SK-N-SH (cell line): ENCODE measurements around the gene AFAP1L2. TPM values are rescaled to one million over a fixed set of nuclear protein-coding genes. Genes with fewer than 3 reads are reported as not detected.

Experiments
- CTCF ChIA-PET: fragments of 300-600, 350-600 bp; formaldehyde crosslinking; extraction: SDS; loops from one replicate; lab custom pipeline; 2021; lab: Yijun Ruan, JAX
- POLR2A ChIA-PET: fragments of 350-600 bp; sonication (Branson Sonifier 250); formaldehyde crosslinking; extraction: SDS; loops from one replicate; lab custom pipeline; 2020; ENCODE audit warnings: antibody characterized with exemption, inconsistent platforms; lab: Yijun Ruan, JAX
- DNase-seq: peaks from one replicate; pipeline ENCODE4 v3.0.0; 2012
- H2AFZ ChIP-seq: fragments of 200-600 bp; sonication (generic); 2 replicates; pipeline ENCODE4 v1.8.1; 2016; ENCODE audit warnings: antibody characterized with exemption, mild to moderate bottlenecking, low read depth
- H3F3A ChIP-seq: fragments of 200-600 bp; sonication (generic); replicated peaks from 2 replicates; pipeline ENCODE3; 2016; ENCODE audit warnings: antibody characterized with exemption, mild to moderate bottlenecking; ENCODE audit not compliant: insufficient read depth
- H3K27ac ChIP-seq, 2 experiments: fragments of 200-500 bp in 1 of 2; fragments of 200-600 bp in 1 of 2; sonication (Bioruptor generic) in 1 of 2; sonication (generic), shearing (Covaris generic) in 1 of 2; 2 replicates each; pipeline versions ENCODE4 v1.5.1 to v1.6.1; 2014 to 2016; ENCODE audit warnings: low read depth in 2 of 2, inconsistent platforms in 1 of 2, low read length in 1 of 2, mild to moderate bottlenecking in 1 of 2, mixed read lengths in 1 of 2
- H3K27me3 ChIP-seq: fragments of 200-600 bp; sonication (generic), shearing (Covaris generic); 2 replicates; pipeline ENCODE4 v1.6.1; 2016; ENCODE audit warnings: mixed run types; ENCODE audit not compliant: insufficient read depth
- H3K36me3 ChIP-seq, 2 experiments: fragments of 200-500 bp in 1 of 2; fragments of 200-600 bp in 1 of 2; sonication (Bioruptor generic) in 1 of 2; sonication (generic) in 1 of 2; replicated peaks in 1 of 2; 2 replicates each; pipeline versions ENCODE3 to v1.5.1; 2014 to 2016; ENCODE audit warnings: low read length in 1 of 2, mild to moderate bottlenecking in 1 of 2; ENCODE audit not compliant: insufficient read depth in 2 of 2, control insufficient read depth in 1 of 2
- H3K4me1 ChIP-seq, 2 experiments: fragments of 200-500 bp in 1 of 2; fragments of 200-600 bp in 1 of 2; sonication (Bioruptor generic) in 1 of 2; sonication (generic), shearing (Covaris generic) in 1 of 2; 2 replicates each; pipeline versions ENCODE4 v1.5.1 to v1.6.1; 2014 to 2016; ENCODE audit warnings: low read depth in 1 of 2, low read length in 1 of 2, mixed run types in 1 of 2; ENCODE audit not compliant: insufficient read depth in 2 of 2, control insufficient read depth in 1 of 2
- H3K4me2 ChIP-seq: fragments of 200-600 bp; sonication (generic), shearing (Covaris generic); 2 replicates; pipeline ENCODE4 v1.6.1; 2017; ENCODE audit warnings: mixed run types
- H3K4me3 ChIP-seq, 2 experiments: fragments of 200-500 bp in 1 of 2; fragments of 200-600 bp in 1 of 2; sonication (Bioruptor generic) in 1 of 2; sonication (generic), shearing (Covaris generic) in 1 of 2; 2 replicates each; pipeline versions ENCODE4 v1.5.1 to v1.8.1; 2014 to 2016; ENCODE audit warnings: low read depth in 2 of 2, inconsistent platforms in 1 of 2, low read length in 1 of 2, mild to moderate bottlenecking in 1 of 2, mixed read lengths in 1 of 2, moderate library complexity in 1 of 2
- H3K79me2 ChIP-seq: fragments of 200-600 bp; sonication (generic); 2 replicates; pipeline ENCODE4 v1.8.1; 2017; ENCODE audit warnings: mild to moderate bottlenecking; ENCODE audit not compliant: insufficient read depth
- H3K9ac ChIP-seq: fragments of 200-600 bp; sonication (generic); 2 replicates; pipeline ENCODE4 v1.6.1; 2017; ENCODE audit warnings: mixed run types
- H3K9me2 ChIP-seq: fragments of 200-600 bp; sonication (generic); 2 replicates; pipeline ENCODE4 v1.6.1; 2017; ENCODE audit warnings: mixed run types
- H3K9me3 ChIP-seq: fragments of 200-600 bp; sonication (generic); 2 replicates; pipeline ENCODE4 v1.6.1; 2017; ENCODE audit warnings: mixed run types, mild to moderate bottlenecking, moderate library complexity
- H4K20me1 ChIP-seq: fragments of 200-600 bp; sonication (generic); 2 replicates; pipeline ENCODE4 v1.6.1; 2017; ENCODE audit warnings: mild to moderate bottlenecking, mixed run types; ENCODE audit not compliant: insufficient read depth
- CTCF ChIP-seq: fragments of 200-600 bp; sonication (generic); IDR thresholded peaks from 2 replicates; pipeline ENCODE4 v1.6.1; 2017; ENCODE audit warnings: antibody characterized with exemption, mild to moderate bottlenecking, moderate library complexity
- FOXJ3 ChIP-seq: sonication (generic); formaldehyde crosslinking; IDR thresholded peaks from 2 replicates; pipeline ENCODE4 v1.5.1; 2020; ENCODE audit warnings: mild to moderate bottlenecking, missing genetic modification reagents
- FOXM1 ChIP-seq: IDR thresholded peaks from 2 replicates; pipeline ENCODE4 v1.4.0; 2012; ENCODE audit warnings: low read depth, mild to moderate bottlenecking
- GABPA ChIP-seq: IDR thresholded peaks from 2 replicates; pipeline ENCODE4 v1.4.0; 2012; ENCODE audit warnings: low read depth, mild to moderate bottlenecking
- GATA2 ChIP-seq: sonication (generic); formaldehyde crosslinking; IDR thresholded peaks from 2 replicates; pipeline ENCODE4 v1.5.0; 2020; ENCODE audit warnings: mild to moderate bottlenecking, missing genetic modification reagents
- IRF3 ChIP-seq: fragments of 150-350 bp; IDR thresholded peaks from 2 replicates; pipeline ENCODE4 v1.6.1; 2016; ENCODE audit warnings: mild to moderate bottlenecking, low read depth, low read length
- NRF1 ChIP-seq: IDR thresholded peaks from 2 replicates; pipeline ENCODE4 v1.6.1; 2012; ENCODE audit warnings: low read depth, mild to moderate bottlenecking, low read length
- RAD21 ChIP-seq: IDR thresholded peaks from 2 replicates; pipeline ENCODE4 v1.6.1; 2012; ENCODE audit warnings: mild to moderate bottlenecking, low read length
- RCOR1 ChIP-seq: fragments of 150-350 bp; IDR thresholded peaks from 2 replicates; pipeline ENCODE4 v1.6.1; 2017; ENCODE audit warnings: antibody characterized with exemption, low read length
- RFX5 ChIP-seq: IDR thresholded peaks from 2 replicates; pipeline ENCODE4 v1.6.1; 2012; ENCODE audit warnings: mild to moderate bottlenecking, improper control_type of control experiment, low read length
- TAF1 ChIP-seq: IDR thresholded peaks from 2 replicates; pipeline ENCODE4 v1.6.1; 2012; ENCODE audit warnings: low read depth, mild to moderate bottlenecking, low read length, moderate library complexity, borderline replicate concordance
- USF1 ChIP-seq: IDR thresholded peaks from 2 replicates; pipeline ENCODE4 v1.4.0; 2012; ENCODE audit warnings: low read depth, borderline replicate concordance
- WGBS: methylation state at CpG from one replicate; pipeline ENCODE4 v1.1.6; 2017; ENCODE audit warnings: low lambda C conversion rate; 5-methylcytosine and 5-hydroxymethylcytosine counted together
- polyA plus RNA-seq, 3 experiments: library from polyadenylated mRNA; depleted of rRNA; stranded (reverse); fragments of >200 nt; gene quantifications; 2 replicates each; pipeline ENCODE4 v1.2.3, GENCODE V29; 2012
- TF ChIP-seq, protein P1 (sequence below): IDR thresholded peaks from 2 replicates; pipeline ENCODE4 v1.4.0; 2012; ENCODE audit warnings: low read depth, borderline replicate concordance
- TF ChIP-seq, protein P2 (sequence below): IDR thresholded peaks from 2 replicates; pipeline ENCODE4 v1.6.1; 2012; ENCODE audit warnings: mild to moderate bottlenecking, low read depth, low read length, moderate library complexity

Gene AFAP1L2
- polyA plus RNA-seq, 1 of the 3 experiments (the other 2 are of a cell fraction) = 0.54 TPM

DNA sequence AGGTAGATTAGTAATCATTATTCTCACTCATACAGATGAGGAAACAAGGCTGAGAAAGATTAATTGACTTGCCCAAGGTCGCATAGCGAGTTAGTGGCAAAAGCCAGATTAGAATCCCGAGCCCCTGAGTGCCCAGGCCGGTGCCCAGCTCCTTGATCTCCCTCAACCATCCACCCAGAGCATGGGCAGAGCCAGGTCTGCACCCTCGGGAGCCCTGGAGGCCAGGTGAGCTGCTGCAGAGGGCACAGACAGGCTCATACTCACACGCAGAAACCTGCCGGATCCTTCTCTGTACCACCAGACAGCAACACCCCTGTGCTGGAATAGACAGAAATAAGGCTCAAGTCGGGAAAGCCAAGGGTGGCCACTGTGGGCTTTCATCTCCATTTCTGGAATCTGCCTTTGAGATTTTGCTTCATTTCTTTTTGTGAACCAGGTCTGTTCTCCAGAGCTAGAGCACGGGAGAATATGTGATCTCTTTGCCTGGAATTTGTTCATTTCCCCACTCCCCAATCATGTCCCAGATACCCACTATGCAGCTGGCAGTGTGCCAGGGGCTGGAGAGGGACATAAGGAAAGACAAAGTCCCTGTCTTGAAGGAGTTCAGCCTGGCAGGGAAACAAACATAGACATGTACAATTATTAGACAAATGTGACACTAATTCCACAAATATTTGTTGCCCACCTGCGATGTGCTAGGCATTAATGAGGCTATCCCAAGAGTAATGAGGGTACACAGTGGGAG lies 5.5 kb downstream of the AFAP1L2 start:
- Histone ChIP-seq H3K79me2 (no peaks in the 10 kb centered on the region), H4K20me1 (no peaks in the 10 kb centered on the region), H3K9ac (no peak overlapping the region), H3K36me3 (no peaks in the 10 kb centered on the region), H3K9me3 (no peaks in the 10 kb centered on the region), H3K27me3 (peaks cover 42% of the 10 kb centered on the region; the same call in 1 of the 2 replicates), H3F3A (no peaks in the 10 kb centered on the region), H2AFZ (no peak overlapping the region), H3K4me2 (no peak overlapping the region), H3K4me3 (no peak overlapping the region), H3K4me1 (peaks cover 0 to 2% of the 10 kb centered on the region in 2 experiments; a peak in 1 of 4 replicates), H3K9me2 (no peaks in the 10 kb centered on the region), H3K27ac (no peak overlapping the region)
- POLR2A ChIA-PET = no interaction called here
- DNase-seq = no peak
- 83% methylated on average over 7 of the region's 10 CpGs for WGBS
- TF ChIP-seq GABPA (no peak), TAF1 (no peak), RFX5 (no peak), IRF3 (no peak)
- TF ChIP-seq, protein P1, sequence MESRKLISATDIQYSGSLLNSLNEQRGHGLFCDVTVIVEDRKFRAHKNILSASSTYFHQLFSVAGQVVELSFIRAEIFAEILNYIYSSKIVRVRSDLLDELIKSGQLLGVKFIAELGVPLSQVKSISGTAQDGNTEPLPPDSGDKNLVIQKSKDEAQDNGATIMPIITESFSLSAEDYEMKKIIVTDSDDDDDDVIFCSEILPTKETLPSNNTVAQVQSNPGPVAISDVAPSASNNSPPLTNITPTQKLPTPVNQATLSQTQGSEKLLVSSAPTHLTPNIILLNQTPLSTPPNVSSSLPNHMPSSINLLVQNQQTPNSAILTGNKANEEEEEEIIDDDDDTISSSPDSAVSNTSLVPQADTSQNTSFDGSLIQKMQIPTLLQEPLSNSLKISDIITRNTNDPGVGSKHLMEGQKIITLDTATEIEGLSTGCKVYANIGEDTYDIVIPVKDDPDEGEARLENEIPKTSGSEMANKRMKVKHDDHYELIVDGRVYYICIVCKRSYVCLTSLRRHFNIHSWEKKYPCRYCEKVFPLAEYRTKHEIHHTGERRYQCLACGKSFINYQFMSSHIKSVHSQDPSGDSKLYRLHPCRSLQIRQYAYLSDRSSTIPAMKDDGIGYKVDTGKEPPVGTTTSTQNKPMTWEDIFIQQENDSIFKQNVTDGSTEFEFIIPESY = no peak
- CTCF ChIA-PET = interaction anchor here (0.8 to 2.7 kb wide), 4 partner anchors 20 to 95 kb away, joined by 3 to 15 read pairs (median 3); no protein-coding TSS in a partner anchor

- Histone ChIP-seq H3K9ac (no peak overlapping the region), H3K36me3 (no peaks in the 10 kb centered on the region), H3K9me3 (no peaks in the 10 kb centered on the region), H3K27me3 (peaks cover 32% of the 10 kb centered on the region; the same call in 1 of the 2 replicates), H3K79me2 (no peaks in the 10 kb centered on the region), H3F3A (no peaks in the 10 kb centered on the region), H3K4me3 (no peak overlapping the region), H3K27ac (no peak overlapping the region), H3K9me2 (no peaks in the 10 kb centered on the region), H3K4me1 (no peaks in the 10 kb centered on the region; a peak in 1 of 4 replicates), H3K4me2 (no peak overlapping the region), H2AFZ (no peak overlapping the region), H4K20me1 (no peaks in the 10 kb centered on the region)
- DNase-seq = no peak
- ChIA-PET CTCF (interaction anchor here (1.2 to 2.7 kb wide), 4 partner anchors 10 to 93 kb away, joined by 3 to 15 read pairs (median 4); no protein-coding TSS in a partner anchor), POLR2A (no interaction called here)
- 86% methylated on average over 6 of the region's 6 CpGs for WGBS
- TF ChIP-seq CTCF = no peak
- TF ChIP-seq RCOR1 = no peak
- TF ChIP-seq FOXJ3 (CRISPR knock-in tag) = no peak
- TF ChIP-seq NRF1 = no peak
- TF ChIP-seq FOXM1 = no peak
- TF ChIP-seq RAD21 = no peak
- TF ChIP-seq USF1 = no peak
- TF ChIP-seq, protein P2, sequence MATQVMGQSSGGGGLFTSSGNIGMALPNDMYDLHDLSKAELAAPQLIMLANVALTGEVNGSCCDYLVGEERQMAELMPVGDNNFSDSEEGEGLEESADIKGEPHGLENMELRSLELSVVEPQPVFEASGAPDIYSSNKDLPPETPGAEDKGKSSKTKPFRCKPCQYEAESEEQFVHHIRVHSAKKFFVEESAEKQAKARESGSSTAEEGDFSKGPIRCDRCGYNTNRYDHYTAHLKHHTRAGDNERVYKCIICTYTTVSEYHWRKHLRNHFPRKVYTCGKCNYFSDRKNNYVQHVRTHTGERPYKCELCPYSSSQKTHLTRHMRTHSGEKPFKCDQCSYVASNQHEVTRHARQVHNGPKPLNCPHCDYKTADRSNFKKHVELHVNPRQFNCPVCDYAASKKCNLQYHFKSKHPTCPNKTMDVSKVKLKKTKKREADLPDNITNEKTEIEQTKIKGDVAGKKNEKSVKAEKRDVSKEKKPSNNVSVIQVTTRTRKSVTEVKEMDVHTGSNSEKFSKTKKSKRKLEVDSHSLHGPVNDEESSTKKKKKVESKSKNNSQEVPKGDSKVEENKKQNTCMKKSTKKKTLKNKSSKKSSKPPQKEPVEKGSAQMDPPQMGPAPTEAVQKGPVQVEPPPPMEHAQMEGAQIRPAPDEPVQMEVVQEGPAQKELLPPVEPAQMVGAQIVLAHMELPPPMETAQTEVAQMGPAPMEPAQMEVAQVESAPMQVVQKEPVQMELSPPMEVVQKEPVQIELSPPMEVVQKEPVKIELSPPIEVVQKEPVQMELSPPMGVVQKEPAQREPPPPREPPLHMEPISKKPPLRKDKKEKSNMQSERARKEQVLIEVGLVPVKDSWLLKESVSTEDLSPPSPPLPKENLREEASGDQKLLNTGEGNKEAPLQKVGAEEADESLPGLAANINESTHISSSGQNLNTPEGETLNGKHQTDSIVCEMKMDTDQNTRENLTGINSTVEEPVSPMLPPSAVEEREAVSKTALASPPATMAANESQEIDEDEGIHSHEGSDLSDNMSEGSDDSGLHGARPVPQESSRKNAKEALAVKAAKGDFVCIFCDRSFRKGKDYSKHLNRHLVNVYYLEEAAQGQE = no peak
- TF ChIP-seq GATA2 (CRISPR knock-in tag) = no peak
These were observed 6.6 kb downstream of the AFAP1L2 start for GRCh38 chr10:114397651-114398145.
